ENCODE data around the gene PIGN.
A peak's percentile ranks its signal among the peaks of the same experiment; 100 is the strongest.

PIGN gene

GRCh38 chr18:62140259-62140658 is 46.6 kb downstream of the PIGN start:
- no peak for TF ChIP-seq CTCF (IDR thresholded peaks at IDR 0.05; ENCODE audit: insufficient read depth, low read depth, low read length, missing control alignments)
- H3K4me3 ChIP-seq (ENCODE audit: low read length), result no peak overlapping the region
- no peak for DNase-seq (ENCODE audit: low read depth)

GRCh38 chr18:62138461-62139235 is 48.2 kb downstream of the PIGN start:
- no peak for TF ChIP-seq CTCF (IDR thresholded peaks at IDR 0.05; ENCODE audit: insufficient read depth, low read depth, low read length, missing control alignments)
- DNase-seq (ENCODE audit: low read depth), result no peak
- H3K4me3 ChIP-seq (ENCODE audit: low read length), result no peak overlapping the region

- H3K4me3 ChIP-seq (ENCODE audit: low read length), result no peak overlapping the region
- peak; percentile 67 for DNase-seq (ENCODE audit: low read depth)
- TF ChIP-seq CTCF (IDR thresholded peaks at IDR 0.05; ENCODE audit: insufficient read depth, low read depth, low read length, missing control alignments), result peak; percentile 98
Measured at GRCh38 chr18:62131301-62131909, 55.5 kb downstream of the PIGN start.

GRCh38 chr18:62128157-62128556 is 58.7 kb downstream of the PIGN start:
- DNase-seq (ENCODE audit: low read depth), result peak; percentile 4
- no peak overlapping the region for H3K4me3 ChIP-seq (ENCODE audit: low read length)
- TF ChIP-seq CTCF (IDR thresholded peaks at IDR 0.05; ENCODE audit: insufficient read depth, low read depth, low read length, missing control alignments), result no peak

- no peak for TF ChIP-seq CTCF (IDR thresholded peaks at IDR 0.05; ENCODE audit: insufficient read depth, low read depth, low read length, missing control alignments)
- DNase-seq (ENCODE audit: low read depth), result no peak
- no peak overlapping the region for H3K4me3 ChIP-seq (ENCODE audit: low read length)
Measured at GRCh38 chr18:62126737-62127136, 60.1 kb downstream of the PIGN start.

GRCh38 chr18:62125702-62126101 is 61.2 kb downstream of the PIGN start:
- TF ChIP-seq CTCF (IDR thresholded peaks at IDR 0.05; ENCODE audit: insufficient read depth, low read depth, low read length, missing control alignments), result no peak
- H3K4me3 ChIP-seq (ENCODE audit: low read length), result no peak overlapping the region
- no peak for DNase-seq (ENCODE audit: low read depth)
